Lung (tissue), 16 donors: ENCODE results near the gene XKR3. TPM values are rescaled to one million over a fixed set of nuclear protein-coding genes. Genes with fewer than 3 reads are reported as not detected.
A peak's percentile ranks its signal among the peaks of the same experiment; 100 is the strongest.
"Not testable (repeated sequence)": the region's sequence is repeated elsewhere in the genome, so short reads cannot be mapped to it uniquely, and the experiment has no call there.

Experiments used
- ATAC-seq: fragments of 200-7000 bp; cut with Tn5 transposase; one replicate; pipeline ENCODE4 v1.9.1; 2020; ENCODE audit warnings: moderate number of reproducible peaks; ENCODE audit not compliant: insufficient read depth, low FRiP score
- DNase-seq, 3 donors: peaks; one replicate each; pipeline ENCODE4 v3.0.0-alpha.2; 2013 to 2017
- H3K27ac ChIP-seq, 2 donors: one replicate each; pipeline ENCODE4 v1.5.1; 2013; ENCODE audit warnings: mild to moderate bottlenecking in 2 of 2, moderate library complexity in 2 of 2, control low read depth in 1 of 2, inconsistent platforms in 1 of 2, low read depth in 1 of 2, low read length in 1 of 2
- H3K27me3 ChIP-seq, 3 donors: one replicate each; pipeline ENCODE4 v1.5.1; 2013; ENCODE audit warnings: low read length in 2 of 3; ENCODE audit not compliant: control insufficient read depth in 3 of 3, insufficient read depth in 3 of 3
- H3K36me3 ChIP-seq, 4 donors: one replicate each; pipeline ENCODE4 v1.5.1; 2013; ENCODE audit warnings: low read length in 4 of 4, mild to moderate bottlenecking in 1 of 4, moderate library complexity in 1 of 4; ENCODE audit not compliant: control insufficient read depth in 4 of 4, insufficient read depth in 4 of 4
- H3K4me1 ChIP-seq, 5 donors: one replicate each; pipeline ENCODE4 v1.5.1; 2013; ENCODE audit warnings: low read length in 5 of 5, mild to moderate bottlenecking in 2 of 5, moderate library complexity in 1 of 5; ENCODE audit not compliant: control insufficient read depth in 5 of 5, insufficient read depth in 5 of 5
- H3K4me3 ChIP-seq: one replicate; pipeline ENCODE4 v1.5.1; 2013; ENCODE audit warnings: mild to moderate bottlenecking, control low read depth, moderate library complexity
- H3K9ac ChIP-seq, 2 donors: one replicate each; pipeline ENCODE4 v1.5.1; 2013; ENCODE audit warnings: low read length in 2 of 2, control low read depth in 1 of 2; ENCODE audit not compliant: insufficient read depth in 1 of 2
- H3K9me3 ChIP-seq, 4 donors: one replicate each; pipeline ENCODE4 v1.5.1; 2013; ENCODE audit warnings: low read length in 3 of 4, mild to moderate bottlenecking in 1 of 4, moderate library complexity in 1 of 4; ENCODE audit not compliant: control insufficient read depth in 4 of 4, insufficient read depth in 3 of 4
- WGBS, 2 donors: extraction: QIAGEN DNeasy Blood & Tissue Kit; methylation state at CpG; one replicate each; pipeline ENCODE4 v1.1.7; 2013; 5-methylcytosine and 5-hydroxymethylcytosine counted together
- long read RNA-seq, 5 donors: transcript quantifications; one replicate each; lab custom pipeline, GENCODE V29; 2026
- polyA plus RNA-seq, 2 donors: library from polyadenylated mRNA; stranded (reverse); fragments of 200-250 nt; gene quantifications; one replicate each; pipeline ENCODE4 v1.2.1, GENCODE V29; 2013
- total RNA-seq, 2 donors: library from RNA; depleted of rRNA in 1 of 2; stranded (reverse); fragments of >200 nt in 1 of 2; gene quantifications; one replicate each; pipeline ENCODE4 v1.2.1, GENCODE V29; 2014 to 2021
- TF ChIP-seq, protein P1 (sequence below): IDR thresholded peaks from 2 replicates; pipeline ENCODE4 v1.5.1; 2012; ENCODE audit warnings: mild to moderate bottlenecking; ENCODE audit errors: control extremely low read depth, extremely low read depth
- donor health status: control.
- donor health status: control.
- donor health status: Bipolar disorder and iron deficiency.
- donor health status: healthy.
- donor health status: DM: yes; HTN: yes; CAD: no.

Gene XKR3
- not detected for total RNA-seq
- under 1 TPM in 1 of 2 donors, not detected in 1; 0.07 TPM for polyA plus RNA-seq
- long read RNA-seq, donor 1, result 0 reads
- long read RNA-seq, donor 2, result 0 reads
- long read RNA-seq, donor 3, result 0 reads
- long read RNA-seq, donor 4, result 0 reads
- long read RNA-seq, donor 5, result 0 reads

DNA sequence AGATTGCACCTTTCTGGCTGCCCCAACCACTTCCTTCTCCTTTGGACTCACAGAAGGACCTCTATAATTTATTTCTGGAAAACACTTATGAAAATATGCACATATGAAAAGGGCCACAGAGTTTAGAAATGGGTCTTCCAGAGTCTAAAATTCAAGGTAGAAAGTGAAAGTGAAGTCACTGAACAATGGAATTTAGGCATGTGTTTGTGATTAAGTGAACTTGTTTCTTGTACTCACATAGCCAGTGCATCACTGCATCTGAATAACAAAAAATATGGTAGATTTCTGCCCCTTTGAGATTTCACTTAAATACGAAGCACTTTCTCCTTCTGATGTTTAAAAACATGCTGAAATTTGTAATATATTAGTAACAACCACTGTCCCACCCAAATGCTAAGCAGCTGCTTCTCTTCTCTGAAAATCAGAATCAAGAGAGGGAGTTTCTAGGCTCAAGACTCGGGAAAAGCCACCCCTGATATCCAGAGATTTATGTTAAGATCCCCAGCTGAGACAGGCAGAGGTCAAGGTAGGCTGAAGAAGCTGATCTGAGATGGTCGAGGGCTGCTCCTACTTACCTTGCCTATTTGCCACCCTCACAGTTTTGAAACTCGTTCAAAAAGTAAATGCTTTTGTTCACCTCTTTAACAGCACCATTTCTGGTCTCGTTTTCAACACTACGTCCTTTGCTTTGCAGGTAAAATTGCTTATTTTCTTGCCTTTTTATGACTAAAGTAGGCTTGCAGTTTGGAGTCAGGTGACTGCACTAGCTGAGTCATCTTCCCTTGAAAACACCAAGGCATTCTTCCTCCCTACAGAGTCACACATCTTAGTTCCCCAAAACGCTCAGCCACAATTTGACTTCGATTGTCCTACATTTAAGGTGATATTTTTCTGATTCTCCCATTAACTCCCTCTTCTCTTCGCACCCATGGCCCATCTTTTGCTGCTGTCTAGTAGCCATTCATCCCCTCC, at the start of gene XKR3:
Gene XKR3 (minus strand): TSS at position 696 of the 972 bp plus-strand sequence. CDS start 17,338 bp downstream, outside the sequence.
- Histone ChIP-seq H3K36me3 (no peaks in the 10 kb centered on the region), H3K4me3 (no peak within 1 kb of the TSS), H3K27ac (no peak within 1 kb of the TSS), H3K9ac (no peak within 1 kb of the TSS), H3K4me1 (no peaks in the 10 kb centered on the region), H3K9me3 (no peaks in the 10 kb centered on the region), H3K27me3 (no peaks in the 10 kb centered on the region)
- WGBS, 2 donors, result 29 to 40% methylated on average over 9 of the region's 9 CpGs
- ATAC-seq (no peak), DNase-seq (peak in 1 of 3 donors; percentile 0)
- TF ChIP-seq, protein P1, sequence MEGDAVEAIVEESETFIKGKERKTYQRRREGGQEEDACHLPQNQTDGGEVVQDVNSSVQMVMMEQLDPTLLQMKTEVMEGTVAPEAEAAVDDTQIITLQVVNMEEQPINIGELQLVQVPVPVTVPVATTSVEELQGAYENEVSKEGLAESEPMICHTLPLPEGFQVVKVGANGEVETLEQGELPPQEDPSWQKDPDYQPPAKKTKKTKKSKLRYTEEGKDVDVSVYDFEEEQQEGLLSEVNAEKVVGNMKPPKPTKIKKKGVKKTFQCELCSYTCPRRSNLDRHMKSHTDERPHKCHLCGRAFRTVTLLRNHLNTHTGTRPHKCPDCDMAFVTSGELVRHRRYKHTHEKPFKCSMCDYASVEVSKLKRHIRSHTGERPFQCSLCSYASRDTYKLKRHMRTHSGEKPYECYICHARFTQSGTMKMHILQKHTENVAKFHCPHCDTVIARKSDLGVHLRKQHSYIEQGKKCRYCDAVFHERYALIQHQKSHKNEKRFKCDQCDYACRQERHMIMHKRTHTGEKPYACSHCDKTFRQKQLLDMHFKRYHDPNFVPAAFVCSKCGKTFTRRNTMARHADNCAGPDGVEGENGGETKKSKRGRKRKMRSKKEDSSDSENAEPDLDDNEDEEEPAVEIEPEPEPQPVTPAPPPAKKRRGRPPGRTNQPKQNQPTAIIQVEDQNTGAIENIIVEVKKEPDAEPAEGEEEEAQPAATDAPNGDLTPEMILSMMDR, result no peak

DNA sequence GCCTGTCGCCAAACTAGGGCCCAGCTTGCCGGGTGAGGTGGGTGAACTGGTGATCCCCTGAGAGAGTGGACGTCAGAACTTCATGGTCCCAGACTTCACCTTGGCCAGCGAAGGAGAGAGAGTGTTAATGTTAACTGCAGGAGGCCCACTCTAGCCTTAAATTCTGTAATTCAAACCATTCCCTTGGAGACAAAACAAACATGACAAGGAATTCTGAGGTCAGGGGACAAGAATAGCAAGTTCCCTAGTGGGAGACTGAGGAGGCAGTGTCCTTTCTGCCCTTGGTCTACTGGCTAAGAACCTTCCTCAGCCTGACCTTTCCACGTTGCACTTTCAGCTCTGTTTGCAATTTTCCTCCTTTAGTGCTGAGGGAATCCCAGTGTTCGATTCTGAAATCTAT, 44.4 kb upstream of the XKR3 start:
- H3K36me3 ChIP-seq, H3K27ac ChIP-seq, H3K9ac ChIP-seq, H3K4me1 ChIP-seq, H3K9me3 ChIP-seq, ATAC-seq, H3K4me3 ChIP-seq, DNase-seq, H3K27me3 ChIP-seq: not testable (repeated sequence)
- WGBS, 2 donors, result 70 to 72% methylated on average over 6 of the region's 6 CpGs

DNA sequence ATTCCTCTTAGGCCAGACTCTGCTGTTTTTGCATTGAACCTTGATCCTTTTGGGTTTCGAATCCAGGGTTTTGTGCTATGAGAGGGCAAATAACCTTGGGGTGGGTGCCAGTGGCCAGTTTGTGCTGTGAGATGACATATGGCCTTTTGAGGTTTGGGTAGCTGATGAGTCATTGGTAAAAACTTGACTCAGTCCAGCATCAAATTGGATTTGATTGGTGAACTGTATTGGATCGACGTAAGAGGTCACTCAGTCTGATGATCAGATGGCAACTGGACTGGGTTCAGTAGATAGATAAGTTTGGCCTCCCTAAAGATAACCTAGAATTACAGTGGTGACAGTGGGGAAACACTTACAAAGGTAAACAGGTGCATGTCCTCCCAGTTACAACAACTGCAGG, 41.0 kb upstream of the XKR3 start:
- Histone ChIP-seq H3K4me1 (no peaks in the 10 kb centered on the region), H3K27ac (no peak overlapping the region), H3K9ac (no peak overlapping the region), H3K9me3 (no peaks in the 10 kb centered on the region), H3K36me3 (no peaks in the 10 kb centered on the region), H3K4me3 (no peak overlapping the region), H3K27me3 (no peaks in the 10 kb centered on the region)
- TF ChIP-seq, protein P1, result no peak
- DNase-seq (no peak), ATAC-seq (no peak)
- 84 to 87% methylated on average over 3 of the region's 3 CpGs for WGBS, 2 donors

DNA sequence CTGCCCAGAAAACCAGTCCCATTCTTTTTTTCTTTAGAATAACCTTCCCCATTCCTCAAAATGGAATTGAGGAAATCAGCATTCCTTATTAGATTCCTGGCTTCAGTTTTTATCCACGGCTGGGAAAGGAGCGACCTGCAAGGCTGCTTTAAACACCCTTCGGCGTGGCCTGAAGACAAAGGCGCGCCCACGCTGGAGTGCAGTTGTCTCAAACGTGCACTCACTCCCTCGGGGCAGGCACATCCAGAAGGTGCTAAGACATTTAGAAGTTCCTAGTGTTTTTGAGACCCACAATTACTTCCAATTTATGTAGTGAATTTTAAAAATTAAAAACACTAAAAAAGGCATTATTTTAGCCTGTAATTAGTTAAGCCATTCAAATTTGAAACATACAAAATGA, 31.6 kb upstream of the XKR3 start:
- H3K36me3 ChIP-seq, H3K9me3 ChIP-seq, DNase-seq, H3K4me3 ChIP-seq, H3K9ac ChIP-seq, H3K27ac ChIP-seq, H3K4me1 ChIP-seq, H3K27me3 ChIP-seq, ATAC-seq: not testable (repeated sequence)
- WGBS, 2 donors, result 83 to 91% methylated on average over 9 of the region's 9 CpGs
